Measurements from ENCODE around the gene LRRC7. TPM values are rescaled to one million over a fixed set of nuclear protein-coding genes. Genes with fewer than 3 reads are reported as not detected.

Gene LRRC7
- total RNA-seq, 4 donors from 2014 or later: 11.1 to 21.3 (median 14.1) TPM

DNA sequence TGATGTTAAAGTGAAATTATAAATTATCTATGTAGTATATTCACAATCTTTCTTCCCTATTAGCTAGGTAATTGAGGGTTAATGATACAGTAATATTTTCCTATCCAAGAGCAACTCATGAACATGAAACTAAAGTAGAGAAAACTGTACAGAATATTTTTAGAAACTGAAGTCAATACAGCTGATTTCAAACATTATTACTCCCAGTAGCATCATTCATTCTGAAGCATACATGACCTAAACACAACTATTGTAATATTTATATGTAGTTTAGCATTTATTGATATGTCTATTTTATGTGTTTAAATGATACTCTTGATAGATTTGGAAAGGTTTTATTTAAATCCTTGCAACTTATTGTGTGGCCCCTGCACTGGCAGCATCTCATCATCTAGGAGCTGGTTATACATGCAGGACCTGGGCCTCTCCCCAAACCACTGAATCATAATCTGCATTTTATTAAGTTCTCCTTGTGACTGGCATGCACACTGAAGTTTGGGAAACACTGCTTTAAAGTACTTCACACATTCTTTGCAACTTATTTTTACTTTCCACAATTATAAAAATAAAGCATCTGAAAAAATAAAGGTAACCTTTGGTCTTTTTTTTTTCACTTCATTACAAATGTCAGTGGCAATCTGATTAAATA is 437.8 kb downstream of the LRRC7 start:
- H3K4me3 ChIP-seq: no peak overlapping the region
- TF ChIP-seq POLR2A (IDR thresholded peaks at IDR 0.05) (no peak), EP300 (IDR thresholded peaks at IDR 0.05) (no peak), CTCF (IDR thresholded peaks at IDR 0.05) (no peak)
- H3K27me3 ChIP-seq: no peaks in the 10 kb centered on the region
- DNase-seq (ENCODE audit: low spot score in 2 of 2): no peak
- H3K4me1 ChIP-seq: no peaks in the 10 kb centered on the region
- no peaks in the 10 kb centered on the region for H3K9me3 ChIP-seq
- no peak overlapping the region for H3K27ac ChIP-seq
- no peaks in the 10 kb centered on the region for H3K36me3 ChIP-seq

DNA sequence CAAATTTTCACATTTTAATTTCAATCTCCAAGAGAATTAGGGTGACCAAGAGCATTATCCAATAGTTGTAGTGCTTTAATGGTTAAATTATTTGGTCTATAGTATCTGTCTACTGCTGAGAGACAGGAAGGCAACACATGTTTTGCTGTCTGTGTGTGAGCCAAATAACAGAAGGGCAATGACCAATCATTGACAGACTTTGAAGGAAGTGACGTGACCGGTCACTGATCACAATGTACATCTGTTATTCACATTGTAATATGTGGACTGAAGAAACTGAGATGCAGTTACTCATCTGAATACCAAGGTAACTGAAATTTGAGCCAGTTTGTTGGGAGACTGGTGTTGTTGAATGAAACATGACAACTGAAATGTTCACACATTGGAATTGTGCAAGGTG is 440.9 kb downstream of the LRRC7 start:
- 58 to 62% methylated on average over 2 of the region's 2 CpGs for WGBS, 2 donors

DNA sequence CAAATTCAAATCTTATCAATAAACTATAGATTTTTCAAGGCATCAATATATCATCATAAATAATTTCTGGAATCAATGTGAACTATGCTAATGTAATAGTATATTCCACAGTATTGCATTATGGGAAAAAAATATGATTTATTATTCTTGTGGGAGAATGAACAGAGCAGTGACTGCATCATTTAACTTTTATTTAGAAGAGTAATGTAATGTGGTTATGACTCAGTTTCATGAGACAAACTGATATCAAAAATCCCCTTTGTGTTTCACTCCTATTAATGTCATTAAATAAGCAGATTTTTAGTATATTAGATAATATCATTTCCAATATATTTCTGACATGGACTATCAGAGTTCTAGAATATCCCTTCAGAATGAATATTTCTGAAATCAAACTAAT is 450.0 kb downstream of the LRRC7 start:
- no peaks in the 10 kb centered on the region for H3K4me1 ChIP-seq
- no peak overlapping the region for H3K27ac ChIP-seq
- H3K4me3 ChIP-seq: no peak overlapping the region
- H3K36me3 ChIP-seq: no peaks in the 10 kb centered on the region
- no peak for DNase-seq (ENCODE audit: low spot score in 2 of 2)
- H3K9me3 ChIP-seq: no peaks in the 10 kb centered on the region
- H3K27me3 ChIP-seq: no peaks in the 10 kb centered on the region
- TF ChIP-seq CTCF (IDR thresholded peaks at IDR 0.05): no peak
- no peak for TF ChIP-seq EP300 (IDR thresholded peaks at IDR 0.05)
- no peak for TF ChIP-seq POLR2A (IDR thresholded peaks at IDR 0.05)

More for the DNA sequence above, 440.9 kb downstream of the LRRC7 start:
- no peak overlapping the region for H3K4me3 ChIP-seq
- no peaks in the 10 kb centered on the region for H3K27me3 ChIP-seq
- H3K36me3 ChIP-seq: no peaks in the 10 kb centered on the region
- H3K9me3 ChIP-seq: no peaks in the 10 kb centered on the region
- H3K27ac ChIP-seq: no peak overlapping the region
- TF ChIP-seq POLR2A (IDR thresholded peaks at IDR 0.05): no peak
- no peak for TF ChIP-seq EP300 (IDR thresholded peaks at IDR 0.05)
- TF ChIP-seq CTCF (IDR thresholded peaks at IDR 0.05): no peak
- H3K4me1 ChIP-seq: no peaks in the 10 kb centered on the region
- no peak for DNase-seq (ENCODE audit: low spot score in 2 of 2)

DNA sequence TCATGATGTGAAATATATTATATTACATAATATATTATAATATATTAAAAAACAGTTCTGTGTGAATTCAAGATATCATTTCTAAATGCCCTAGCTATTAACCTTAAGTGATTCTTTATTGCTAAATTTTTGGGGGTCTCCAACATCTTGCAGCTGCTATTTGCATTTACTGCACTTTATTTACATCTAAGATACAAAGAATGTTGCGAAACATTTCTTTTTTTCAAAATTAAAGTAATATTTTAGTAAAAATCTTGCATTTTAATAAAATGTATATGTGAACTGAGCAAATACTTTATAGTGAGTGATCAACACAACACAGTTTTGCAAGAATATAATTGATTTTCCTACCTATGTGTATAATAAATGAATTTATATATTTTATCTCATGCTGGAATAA is 456.6 kb downstream of the LRRC7 start:
- no peak for DNase-seq (ENCODE audit: low spot score in 2 of 2)
- Histone ChIP-seq H3K36me3 (no peaks in the 10 kb centered on the region), H3K4me3 (no peak overlapping the region), H3K27me3 (no peaks in the 10 kb centered on the region), H3K4me1 (no peaks in the 10 kb centered on the region), H3K9me3 (no peaks in the 10 kb centered on the region), H3K27ac (no peak overlapping the region)
- 87 to 97% methylated on average over 1 of the region's 1 CpG for WGBS, 2 donors
- no peak for TF ChIP-seq EP300 (IDR thresholded peaks at IDR 0.05)
- no peak for TF ChIP-seq POLR2A (IDR thresholded peaks at IDR 0.05)
- TF ChIP-seq CTCF (IDR thresholded peaks at IDR 0.05): no peak

DNA sequence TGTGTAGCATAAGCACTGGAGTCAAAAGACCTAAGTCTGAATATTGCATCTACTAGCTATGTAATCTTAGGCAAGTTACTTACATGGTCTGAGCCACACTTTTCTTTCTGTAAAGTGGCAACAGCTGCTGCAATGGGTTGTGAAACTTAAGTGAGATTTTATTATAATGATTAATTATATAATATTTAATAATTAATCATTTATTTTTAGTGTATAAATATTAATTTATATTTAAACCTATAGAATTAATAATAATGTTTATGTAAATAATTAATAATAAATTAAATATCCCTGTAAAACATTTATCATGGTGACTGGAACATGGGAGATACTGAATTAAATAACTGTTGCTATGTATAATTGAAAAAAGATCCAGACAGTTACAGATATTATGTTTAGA is 457.3 kb downstream of the LRRC7 start:
- no peak overlapping the region for H3K4me3 ChIP-seq
- no peaks in the 10 kb centered on the region for H3K4me1 ChIP-seq
- no peaks in the 10 kb centered on the region for H3K36me3 ChIP-seq
- no peak for DNase-seq (ENCODE audit: low spot score in 2 of 2)
- no peak overlapping the region for H3K27ac ChIP-seq
- H3K27me3 ChIP-seq: no peaks in the 10 kb centered on the region
- H3K9me3 ChIP-seq: no peaks in the 10 kb centered on the region
- TF ChIP-seq EP300 (IDR thresholded peaks at IDR 0.05): no peak
- no peak for TF ChIP-seq POLR2A (IDR thresholded peaks at IDR 0.05)
- TF ChIP-seq CTCF (IDR thresholded peaks at IDR 0.05): no peak
